GM21526 (cell line): ENCODE data around the gene NHLH2.

Source experiments
- ATAC-seq: cut with Tn5 transposase; IDR thresholded peaks from one replicate; pipeline ENCODE4 v1.9.1; 2021; ENCODE audit warnings: moderate library complexity; ENCODE audit not compliant: unreplicated experiment, low FRiP score

The NHLH2 gene

DNA sequence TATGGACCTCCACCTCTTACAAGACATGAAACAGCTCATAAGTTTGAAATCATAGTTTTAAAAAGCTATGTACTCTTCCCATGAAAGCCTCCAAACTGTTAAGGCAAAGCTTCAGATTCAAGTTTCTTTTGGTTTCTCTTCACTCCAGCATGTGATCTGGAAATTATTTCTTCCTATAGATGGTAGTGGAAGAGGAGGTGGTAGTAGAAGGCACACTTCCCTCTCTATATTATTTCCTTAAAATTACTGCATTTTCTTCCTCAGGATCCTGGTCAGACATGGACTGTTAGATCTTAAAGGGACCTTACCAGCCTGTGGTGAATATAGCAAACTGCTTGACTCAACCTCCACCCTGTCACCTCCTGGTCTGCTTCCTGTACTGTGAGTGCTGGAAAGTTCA, 31.9 kb downstream of the NHLH2 start:
- no peak for ATAC-seq

DNA sequence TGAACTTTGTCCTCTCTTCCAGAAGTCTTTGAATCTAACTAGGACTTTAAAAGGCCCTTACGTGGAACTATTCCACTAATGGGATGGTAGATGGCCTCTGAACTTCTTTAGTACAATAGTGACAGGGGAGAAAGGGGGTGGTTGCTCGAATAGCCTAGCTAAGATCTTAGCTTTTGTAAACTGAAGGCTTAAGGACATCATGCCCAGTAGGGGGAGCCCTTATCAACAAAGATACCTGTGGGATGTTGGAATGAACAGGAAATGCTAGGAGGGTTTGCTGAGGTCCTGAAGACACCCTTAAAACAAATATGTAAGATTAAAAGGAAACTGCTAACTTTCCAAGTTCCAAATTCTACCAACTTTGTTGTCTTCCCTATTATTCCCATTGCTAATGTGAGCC, 33.2 kb downstream of the NHLH2 start:
- ATAC-seq: no peak

DNA sequence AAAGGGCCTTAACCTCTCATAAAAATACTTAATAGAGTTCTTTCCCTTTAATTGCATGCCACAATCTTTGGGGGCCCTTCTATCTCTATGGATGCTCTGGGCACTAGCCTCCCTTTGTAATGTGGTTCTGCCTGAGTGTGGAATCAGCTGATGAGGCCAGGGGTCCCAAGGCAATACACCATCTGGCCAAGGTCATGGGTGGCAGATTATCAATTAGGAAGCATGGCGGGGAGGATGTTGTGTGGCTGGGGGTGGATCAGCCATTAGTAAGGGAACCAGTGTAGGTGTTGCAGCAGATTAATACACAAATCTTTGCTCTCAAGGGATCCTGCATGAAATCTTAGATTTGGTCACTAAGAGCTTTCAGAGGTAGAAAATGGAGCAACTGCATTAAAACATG, 35.3 kb downstream of the NHLH2 start:
- no peak for ATAC-seq

DNA sequence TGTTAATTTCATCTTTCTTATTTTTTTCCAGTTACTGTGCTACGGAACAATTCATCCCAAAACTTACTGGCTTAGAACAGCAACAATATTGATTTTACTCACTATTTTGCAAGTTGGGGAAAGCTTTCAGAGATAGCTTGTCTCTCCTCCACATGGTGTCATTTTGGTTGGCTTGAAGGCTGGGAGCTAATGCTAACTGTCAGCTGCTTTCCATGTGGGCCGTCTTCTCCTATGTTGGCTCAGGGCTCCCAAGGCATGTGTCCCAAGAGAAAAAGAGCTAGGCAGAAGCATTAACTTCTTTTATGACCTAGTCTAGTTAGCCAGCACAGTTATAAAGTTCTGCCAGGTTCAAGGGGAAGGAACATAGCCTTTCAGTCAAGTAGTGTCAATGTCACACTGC, 38.5 kb downstream of the NHLH2 start:
- no peak for ATAC-seq

DNA sequence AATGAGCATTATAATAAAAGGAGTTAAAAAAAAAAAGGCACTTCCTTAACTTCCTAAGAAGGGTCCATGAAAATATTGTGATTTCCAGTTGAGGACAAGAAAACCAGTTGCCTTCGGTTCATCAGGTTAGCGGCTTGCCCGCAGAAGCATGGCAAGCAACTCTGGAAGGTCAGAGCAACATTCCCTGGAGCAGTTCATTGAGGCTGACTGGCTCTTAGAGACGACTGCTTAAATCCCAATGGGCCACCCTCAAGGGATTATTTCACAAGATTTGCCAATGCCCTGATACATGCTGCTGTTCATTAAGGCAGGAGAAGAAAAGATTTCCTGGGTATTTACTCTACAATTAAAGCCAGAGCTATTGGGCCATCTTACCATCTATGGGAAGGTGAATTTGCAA, 43.4 kb downstream of the NHLH2 start:
- no peak for ATAC-seq

DNA sequence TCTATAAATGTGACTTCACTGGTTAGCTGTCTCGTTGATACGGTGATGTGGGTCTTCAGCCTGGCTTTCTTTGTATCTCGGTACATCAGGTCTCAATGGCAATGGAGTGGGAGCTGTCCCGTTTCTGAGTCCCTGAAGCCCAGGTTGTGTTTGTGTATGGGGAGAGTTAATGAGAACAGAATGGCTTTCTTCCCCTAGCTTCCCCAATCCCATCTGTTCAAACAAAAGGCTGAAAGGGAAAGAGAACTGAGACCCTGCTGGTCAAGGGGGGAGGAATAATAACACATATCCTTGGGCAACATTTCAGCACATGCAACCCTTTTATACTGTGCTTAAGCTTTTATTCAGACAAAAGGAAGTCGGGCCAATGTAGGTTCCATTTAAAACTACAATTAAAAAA, 44.0 kb downstream of the NHLH2 start:
- ATAC-seq: no peak

DNA sequence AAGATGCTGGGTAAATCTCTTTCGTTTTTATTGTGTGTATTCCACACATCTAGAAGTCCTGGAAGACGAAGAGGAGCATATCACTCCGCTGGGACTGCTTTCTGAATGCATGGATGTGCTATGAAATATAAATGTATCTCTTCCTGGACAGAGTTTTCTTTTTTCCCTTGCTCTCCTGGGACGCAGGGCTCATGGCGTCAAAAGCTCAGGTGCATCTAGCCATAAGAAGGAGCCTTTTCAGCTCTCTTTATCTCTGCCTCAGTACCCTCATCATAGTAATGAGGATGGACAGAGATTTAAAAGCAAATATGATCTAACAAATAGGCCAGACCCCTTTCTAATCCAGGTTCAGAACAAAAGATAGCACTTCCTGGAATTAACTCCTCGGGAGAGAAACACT, 44.9 kb downstream of the NHLH2 start:
- ATAC-seq: no peak

DNA sequence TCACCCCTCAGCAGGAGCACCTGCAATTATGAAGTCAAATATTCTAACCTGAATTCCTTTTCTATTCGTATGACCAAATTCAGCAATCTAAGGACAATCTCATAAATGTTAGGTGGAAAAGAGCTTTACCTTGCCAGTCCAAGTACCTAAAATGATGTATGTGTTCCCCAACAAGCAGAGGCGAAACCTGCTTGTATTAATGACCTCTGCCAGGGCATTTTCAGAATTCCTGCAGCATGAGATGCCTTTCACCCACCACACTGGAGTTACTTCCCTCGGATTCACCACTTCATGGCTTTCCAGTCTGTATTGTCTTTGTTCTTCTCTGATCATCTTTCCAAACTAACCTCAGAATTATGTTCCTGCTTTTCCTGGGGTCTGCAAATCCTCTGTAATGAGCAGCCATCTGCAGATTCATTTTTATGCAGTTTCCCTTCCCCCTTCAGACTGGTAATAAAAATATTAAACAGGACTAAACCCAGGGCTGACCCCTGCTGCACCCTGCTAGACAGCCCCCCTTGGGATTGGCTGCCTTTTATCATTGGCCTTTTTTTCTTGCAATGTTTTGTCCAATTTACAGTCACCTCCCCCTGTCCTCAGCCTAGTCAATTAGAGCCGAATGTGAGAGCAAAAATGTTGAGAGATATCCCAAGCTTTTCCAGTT, 45.8 kb downstream of the NHLH2 start:
- no peak for ATAC-seq

DNA sequence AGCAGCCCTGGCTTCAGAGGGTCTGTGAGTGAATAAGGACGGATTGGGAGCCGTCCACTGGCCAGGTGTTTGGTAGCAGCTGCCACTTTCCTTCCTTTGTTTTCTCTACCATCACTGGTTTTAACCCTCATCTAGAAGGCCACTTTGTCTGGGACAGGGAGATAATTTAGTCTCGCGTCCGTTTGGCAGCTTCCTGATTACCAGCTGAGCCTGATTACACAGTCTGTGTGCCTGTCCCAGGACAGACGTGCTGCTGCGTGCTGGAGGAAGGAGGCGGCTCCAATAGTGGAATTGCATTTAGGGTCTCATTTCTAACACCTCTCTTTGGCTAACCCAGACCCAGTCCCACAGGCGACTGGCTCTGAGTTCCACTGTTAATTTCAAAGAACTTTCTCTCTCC, 47.8 kb downstream of the NHLH2 start:
- ATAC-seq: no peak

DNA sequence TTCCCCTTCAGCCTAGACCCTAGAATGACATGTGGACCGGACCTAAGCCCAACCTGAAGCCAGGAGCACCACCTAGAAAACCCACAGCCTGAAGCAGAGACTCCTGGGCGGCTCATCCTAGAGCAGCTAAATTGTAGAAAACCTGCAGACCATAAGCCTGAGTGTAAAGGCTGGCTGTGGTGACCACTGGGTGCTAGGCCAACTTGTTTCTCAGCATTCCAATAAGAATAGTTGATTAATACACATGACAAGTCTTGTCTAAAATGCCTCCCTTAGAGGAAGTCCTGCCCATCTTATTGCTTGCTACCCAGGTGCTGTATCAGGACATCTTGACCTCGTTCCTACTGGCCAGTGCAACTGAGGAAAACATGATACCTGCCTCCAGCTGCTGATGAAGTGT, 49.1 kb downstream of the NHLH2 start:
- no peak for ATAC-seq

DNA sequence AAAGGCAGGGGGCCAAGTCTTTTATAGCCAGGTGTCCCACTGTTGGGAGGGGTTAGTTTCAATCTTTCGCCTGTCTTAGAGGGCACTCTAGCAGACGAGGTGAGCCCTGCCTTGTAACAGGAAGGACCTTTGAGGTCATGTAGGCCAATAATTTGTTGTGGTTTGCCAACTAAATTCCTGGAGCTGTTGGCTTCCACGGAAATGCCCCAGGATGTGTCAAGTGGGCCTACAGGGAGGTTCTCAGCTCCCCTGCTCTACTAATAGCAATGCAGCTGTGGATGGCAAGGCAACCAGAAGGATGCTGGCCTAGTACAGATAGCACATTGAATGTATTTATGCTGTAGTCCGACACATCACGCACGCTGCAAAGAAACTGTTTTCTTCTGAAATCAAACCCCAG, 50.1 kb downstream of the NHLH2 start:
- ATAC-seq: no peak

DNA sequence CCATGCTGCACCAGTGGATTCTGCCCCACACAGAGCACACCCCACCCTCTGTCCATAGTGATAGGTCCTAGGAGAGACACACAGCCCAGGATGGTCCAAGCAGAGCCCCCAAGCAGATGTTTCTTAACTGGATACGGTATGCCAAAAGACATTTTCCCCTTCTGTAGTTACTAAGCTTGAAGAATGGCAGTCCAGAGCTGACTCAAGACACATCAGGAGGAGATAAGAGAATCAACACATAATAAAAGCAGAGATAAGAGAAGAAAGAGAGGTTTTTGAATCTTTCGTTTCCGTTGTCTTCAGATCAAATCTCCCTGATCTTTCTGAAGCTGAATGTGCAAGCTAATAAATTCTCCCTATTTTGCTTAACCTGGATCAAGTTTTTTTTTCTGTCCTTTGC, 50.6 kb downstream of the NHLH2 start:
- no peak for ATAC-seq
